HUDEP-2 (cell line): ENCODE results near the gene OCSTAMP.
A peak's percentile ranks its signal among the peaks of the same experiment; 100 is the strongest.

Experiments
- DNase-seq, 76 experiments: peaks; one replicate each; lab custom pipeline; 2025; ENCODE audit not compliant: unreplicated experiment in 76 of 76; lab: John Stamatoyannopoulos, UW

OCSTAMP gene

GRCh38 chr20:46550461-46550860, at the start of gene OCSTAMP:
Gene OCSTAMP, minus strand, starts transcription at chr20:46550654. Its CDS starts 94 bp downstream, at chr20:46550560.
- no peak for DNase-seq

DNA sequence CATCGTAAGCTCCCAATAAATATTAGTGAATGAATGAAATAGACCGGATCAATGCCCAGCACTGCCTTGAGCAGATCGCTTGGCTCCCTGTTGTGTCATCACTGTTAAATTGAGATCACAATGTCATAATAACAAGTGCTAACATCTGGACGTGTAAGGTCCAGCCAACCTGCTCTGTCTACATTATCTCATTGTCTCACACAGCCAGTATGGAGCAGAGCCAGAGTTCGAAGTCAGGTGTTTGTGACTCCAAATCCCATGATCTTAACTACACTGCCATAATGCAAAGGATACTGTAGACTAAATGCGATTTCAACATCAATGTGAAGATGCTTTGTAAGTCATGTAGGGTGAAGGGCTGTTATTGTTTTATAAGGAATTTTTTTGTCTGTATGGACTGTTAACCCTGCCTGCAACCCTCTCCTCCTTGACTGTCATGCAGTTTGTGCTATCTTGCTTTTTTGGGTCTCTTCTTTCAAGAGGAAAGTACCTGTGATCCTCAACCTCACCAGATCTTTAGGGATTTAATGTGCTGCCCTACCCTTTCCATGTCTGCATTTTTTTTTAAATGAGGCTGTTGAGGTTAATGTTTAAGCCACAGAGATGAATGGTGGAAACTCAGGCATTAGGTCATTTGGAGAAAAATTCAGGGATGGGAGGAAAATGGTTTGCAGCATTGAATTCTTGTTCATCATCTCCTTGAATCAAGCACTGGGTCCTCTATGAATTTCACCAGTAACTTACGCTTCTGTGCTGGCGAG, 49.0 kb upstream of the OCSTAMP start:
- DNase-seq, result no peak

- DNase-seq, result no peak
These were observed 45.5 kb upstream of the OCSTAMP start for GRCh38 chr20:46595933-46596332.

GRCh38 chr20:46594725-46595124, 44.3 kb upstream of the OCSTAMP start:
- no peak for DNase-seq

DNA sequence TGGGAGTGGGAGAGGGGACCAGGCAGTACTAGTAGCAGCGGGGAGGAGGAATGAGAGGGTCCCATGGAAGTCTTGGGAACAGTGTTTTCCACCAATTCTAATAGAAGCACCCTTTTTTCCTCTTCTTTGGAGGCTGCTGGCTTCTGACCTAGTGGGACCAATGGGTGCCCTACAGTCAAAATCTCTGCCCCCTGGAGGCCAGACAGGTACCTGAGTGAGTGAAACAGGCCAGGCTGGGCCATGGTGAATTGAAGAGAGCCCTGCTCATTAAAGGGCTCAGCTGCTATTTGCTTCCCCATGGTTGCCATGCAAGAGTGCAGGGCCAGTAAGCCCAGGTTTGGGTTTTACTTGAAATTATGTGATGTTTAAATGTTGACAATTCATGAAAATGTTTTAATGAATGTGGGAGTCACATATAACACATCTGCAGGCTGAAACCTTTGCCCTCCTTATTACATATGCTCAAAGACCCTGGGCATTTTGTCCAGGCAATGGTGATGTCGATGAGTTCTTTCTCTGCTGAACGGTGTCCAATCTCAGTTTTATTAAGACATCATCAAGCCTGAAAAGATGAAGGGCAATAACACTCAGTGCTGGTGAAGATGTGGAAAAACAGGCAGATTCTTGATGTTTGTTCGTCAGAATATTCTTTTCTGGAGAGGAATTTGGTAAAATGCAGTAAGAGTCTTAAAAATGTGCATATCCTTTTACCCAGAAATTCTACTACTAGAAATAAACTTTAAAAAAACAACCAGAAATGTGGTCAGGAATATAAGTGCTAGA, 42.3 kb upstream of the OCSTAMP start:
- DNase-seq, result peak in 6 of 76 experiments; percentile 3 to 12 (median 6)

DNA sequence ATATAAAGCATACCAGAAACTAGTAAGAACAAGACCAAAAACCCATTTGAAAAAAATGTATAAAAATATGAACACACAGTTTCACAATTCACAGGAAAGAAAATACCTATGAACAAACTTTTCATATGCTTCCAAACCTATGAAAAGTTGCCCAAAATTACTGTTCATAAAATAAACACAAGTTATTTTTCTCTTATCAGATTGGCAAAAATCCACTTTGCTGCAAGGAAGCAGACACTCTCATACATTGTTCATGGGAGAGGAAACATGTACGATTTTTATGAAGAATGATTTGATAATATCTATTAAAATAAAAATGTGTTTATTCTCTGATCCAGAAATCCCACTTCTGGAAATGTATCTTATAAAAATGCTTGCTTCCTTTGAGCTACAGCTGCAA, 40.0 kb upstream of the OCSTAMP start:
- no peak for DNase-seq

- no peak for DNase-seq
These were observed 38.4 kb upstream of the OCSTAMP start for GRCh38 chr20:46588532-46589511.

- no peak for DNase-seq
These were observed 37.5 kb upstream of the OCSTAMP start for GRCh38 chr20:46587986-46588385.

- DNase-seq, result no peak
These were observed 36.3 kb upstream of the OCSTAMP start for GRCh38 chr20:46586724-46587123.

GRCh38 chr20:46584508-46584907, 34.1 kb upstream of the OCSTAMP start:
- no peak for DNase-seq

GRCh38 chr20:46583411-46584214, 33.2 kb upstream of the OCSTAMP start:
- no peak for DNase-seq

GRCh38 chr20:46582648-46583047, 32.2 kb upstream of the OCSTAMP start:
- no peak for DNase-seq

- no peak for DNase-seq
These were observed 30.9 kb upstream of the OCSTAMP start for GRCh38 chr20:46581391-46581790.

DNA sequence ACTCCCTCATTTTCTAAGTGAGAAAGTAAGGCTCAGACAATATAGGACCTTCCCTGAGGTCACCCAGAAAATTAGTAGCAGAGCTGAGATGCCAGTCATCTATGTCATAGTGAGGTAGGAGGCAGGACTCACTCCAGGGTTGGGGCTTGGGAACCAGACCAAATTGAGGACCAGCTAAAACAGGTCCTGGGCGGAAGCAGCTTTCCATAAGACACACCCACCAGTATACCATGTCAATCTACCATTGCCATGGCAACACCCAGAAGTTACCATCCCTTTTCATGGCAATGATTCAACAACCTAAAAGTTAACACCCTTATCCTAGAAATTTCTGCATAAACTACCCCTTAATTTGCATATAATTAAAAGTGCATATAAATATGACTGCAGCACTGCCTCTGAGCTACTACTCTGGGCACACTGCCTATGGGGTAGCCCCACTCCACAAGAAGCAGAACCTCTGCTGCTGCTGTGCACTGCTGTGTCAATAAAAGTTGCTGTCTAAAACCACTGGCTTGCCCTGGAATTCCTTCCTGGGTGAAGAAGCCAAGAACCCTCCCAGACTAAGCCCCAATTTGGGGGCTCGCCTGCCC, 30.3 kb upstream of the OCSTAMP start:
- no peak for DNase-seq

GRCh38 chr20:46578745-46579144, 28.3 kb upstream of the OCSTAMP start:
- no peak for DNase-seq

DNA sequence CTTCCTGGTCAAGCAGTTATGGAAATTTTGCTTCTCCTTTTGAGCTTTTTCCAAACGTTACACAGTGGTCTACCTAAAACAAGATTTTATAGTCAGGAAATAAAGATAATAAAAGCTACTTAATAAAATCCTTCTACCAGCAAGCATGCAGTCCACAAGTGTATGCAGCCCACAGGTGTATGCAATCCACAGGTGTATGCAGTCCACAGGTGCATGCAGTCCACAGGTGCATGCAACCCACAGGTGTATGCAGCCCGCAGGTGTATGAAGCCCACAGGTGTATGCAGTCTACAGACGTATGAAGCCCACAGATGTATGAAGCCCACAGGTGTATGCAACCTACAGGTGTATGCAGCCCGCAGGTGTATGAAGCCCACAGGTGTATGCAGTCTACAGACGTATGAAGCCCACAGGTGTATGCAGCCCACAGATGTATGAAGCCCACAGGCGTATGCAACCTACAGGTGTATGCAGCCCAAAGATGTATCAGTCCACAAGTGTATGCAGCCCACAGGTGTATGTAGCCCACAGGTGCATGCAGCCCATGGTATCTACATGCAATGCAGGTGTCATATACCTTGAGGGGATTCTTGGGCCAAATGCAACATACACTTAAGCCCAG, 26.4 kb upstream of the OCSTAMP start:
- DNase-seq, result no peak

DNA sequence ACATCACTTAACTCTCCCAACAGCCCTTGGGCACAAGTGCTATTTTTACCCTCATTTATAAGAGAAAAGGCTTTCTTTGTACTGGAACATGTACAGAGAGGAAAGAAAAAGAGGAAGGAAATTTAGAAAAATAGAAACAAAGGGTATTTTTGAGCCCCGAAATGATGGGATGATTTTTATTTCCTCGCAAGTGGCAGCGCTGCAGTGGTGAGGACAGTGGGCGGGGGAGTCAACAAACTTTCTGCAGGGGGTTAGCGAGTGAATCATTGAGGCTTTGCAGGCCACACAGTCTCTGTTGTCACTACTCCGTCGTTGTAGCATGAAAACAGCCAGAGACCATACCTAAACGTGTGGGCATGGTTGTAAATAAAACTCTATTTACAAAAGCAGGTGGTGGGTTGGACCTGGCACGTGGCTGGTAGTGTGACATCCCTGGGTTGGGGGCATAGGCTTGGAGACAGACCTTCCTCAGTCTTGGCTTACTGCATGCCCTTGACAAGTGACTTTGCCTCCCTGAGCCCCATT, 25.5 kb upstream of the OCSTAMP start:
- DNase-seq, result no peak

GRCh38 chr20:46575394-46575793, 24.9 kb upstream of the OCSTAMP start:
- no peak for DNase-seq
